Mesendoderm (in vitro differentiated cells): ENCODE measurements around the gene MTMR1.

Experiments used
- DNase-seq: peaks from one replicate; pipeline ENCODE4 v3.0.0; 2013
- H2AK5ac ChIP-seq: 2 replicates; pipeline ENCODE4 v1.6.1; 2013; ENCODE audit warnings: low read length, inconsistent platforms
- H2BK120ac ChIP-seq: 2 replicates; pipeline ENCODE4 v1.6.1; 2013; ENCODE audit warnings: low read depth, mild to moderate bottlenecking, low read length, moderate library complexity, mixed read lengths
- H2BK15ac ChIP-seq: replicated peaks from 2 replicates; pipeline ENCODE4 v1.6.1; 2013; ENCODE audit warnings: low read depth, mild to moderate bottlenecking, moderate library complexity
- H2BK5ac ChIP-seq: 2 replicates; pipeline ENCODE4 v1.6.1; 2013; ENCODE audit warnings: low read length, inconsistent platforms
- H3K18ac ChIP-seq: 2 replicates; pipeline ENCODE4 v1.6.1; 2013; ENCODE audit warnings: mild to moderate bottlenecking, low read length, mixed read lengths
- H3K23ac ChIP-seq: one replicate; pipeline ENCODE4 v1.6.1; 2013; ENCODE audit warnings: low read length
- H3K27ac ChIP-seq: 2 replicates; pipeline ENCODE4 v1.5.1; 2013; ENCODE audit warnings: low read depth, mild to moderate bottlenecking, inconsistent platforms, low read length, moderate library complexity
- H3K27me3 ChIP-seq: 2 replicates; pipeline ENCODE4 v1.6.1; 2013; ENCODE audit warnings: low read length, control low read depth, mild to moderate bottlenecking, inconsistent platforms; ENCODE audit not compliant: insufficient read depth, poor library complexity
- H3K36me3 ChIP-seq: 2 replicates; pipeline ENCODE4 v1.6.1; 2013; ENCODE audit warnings: low read length, inconsistent platforms; ENCODE audit not compliant: control insufficient read depth, insufficient read depth
- H3K4ac ChIP-seq: one replicate; pipeline ENCODE4 v1.6.1; 2013; ENCODE audit warnings: low read depth, mild to moderate bottlenecking, low read length, moderate library complexity
- H3K4me1 ChIP-seq: 2 replicates; pipeline ENCODE4 v1.6.1; 2013; ENCODE audit warnings: low read depth, low read length, inconsistent platforms; ENCODE audit not compliant: control insufficient read depth
- H3K4me2 ChIP-seq: 2 replicates; pipeline ENCODE4 v1.6.1; 2013; ENCODE audit warnings: low read length
- H3K4me3 ChIP-seq: 2 replicates; pipeline ENCODE4 v1.5.1; 2013; ENCODE audit warnings: mild to moderate bottlenecking, low read length
- H3K56ac ChIP-seq: one replicate; pipeline ENCODE4 v1.6.1; 2013; ENCODE audit warnings: low read length
- H3K79me1 ChIP-seq: 2 replicates; pipeline ENCODE4 v1.6.1; 2013; ENCODE audit warnings: low read length, inconsistent platforms
- H3K79me2 ChIP-seq: 2 replicates; pipeline ENCODE4 v1.6.1; 2013; ENCODE audit warnings: mild to moderate bottlenecking, low read length; ENCODE audit not compliant: control insufficient read depth, insufficient read depth
- H3K9ac ChIP-seq: 2 replicates; pipeline ENCODE4 v1.6.1; 2013; ENCODE audit warnings: low read length, inconsistent platforms
- H4K5ac ChIP-seq: one replicate; pipeline ENCODE4 v1.6.1; 2013; ENCODE audit warnings: low read length
- H4K8ac ChIP-seq: one replicate; pipeline ENCODE4 v1.6.1; 2013; ENCODE audit warnings: low read depth, mild to moderate bottlenecking, control low read depth, low read length, moderate library complexity
- WGBS: extraction: QIAGEN DNeasy Blood & Tissue Kit; methylation state at CpG from one replicate; pipeline ENCODE4 v1.1.7; 2013; ENCODE audit warnings: low lambda C conversion rate, missing lambda C conversion rate; ENCODE audit not compliant: insufficient coverage; ENCODE audit errors: extremely low coverage; 5-methylcytosine and 5-hydroxymethylcytosine counted together

Gene MTMR1

DNA sequence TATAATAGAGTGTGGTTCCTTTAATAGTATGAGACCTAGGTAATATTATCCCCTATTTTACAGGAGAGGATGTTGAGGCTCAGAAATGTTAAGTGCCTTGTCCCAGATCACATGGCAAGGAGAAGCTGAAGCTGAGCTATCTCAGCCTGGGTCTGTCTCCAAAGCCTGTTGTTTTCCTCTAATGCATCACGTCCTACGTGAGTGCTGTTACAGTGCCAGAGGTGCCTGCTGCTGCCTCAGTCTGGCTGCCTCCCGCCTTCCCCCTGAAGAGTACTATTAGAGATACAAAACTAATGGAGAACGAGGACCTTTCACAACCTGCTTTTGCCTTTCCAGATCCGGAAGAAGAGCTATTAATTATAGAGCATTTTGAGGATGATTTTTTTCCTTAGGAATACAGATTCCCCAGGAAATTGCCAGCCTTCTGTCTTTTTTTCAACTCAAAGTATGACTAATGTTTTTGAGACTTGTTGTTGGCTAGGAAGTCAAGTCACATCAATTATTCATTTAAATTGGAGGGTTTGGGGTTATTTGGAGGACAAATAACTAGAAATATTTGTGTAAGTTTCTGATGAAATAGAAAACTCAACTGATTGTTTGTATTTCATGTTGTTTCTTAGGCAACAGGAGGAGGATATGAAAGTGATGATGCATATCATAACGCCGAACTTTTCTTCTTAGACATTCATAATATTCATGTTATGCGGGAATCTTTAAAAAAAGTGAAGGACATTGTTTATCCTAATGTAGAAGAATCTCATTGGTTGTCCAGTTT, 43.9 kb upstream of the MTMR1 start:
- H2BK120ac ChIP-seq: no peak overlapping the region
- no peak overlapping the region for H3K27ac ChIP-seq
- no peak overlapping the region for H3K4ac ChIP-seq
- H2BK15ac ChIP-seq: no peak overlapping the region
- no peaks in the 10 kb centered on the region for H3K4me1 ChIP-seq
- H3K23ac ChIP-seq: no peak overlapping the region
- no peaks in the 10 kb centered on the region for H3K36me3 ChIP-seq
- DNase-seq: no peak
- H3K4me3 ChIP-seq: no peak overlapping the region
- no peak overlapping the region for H3K4me2 ChIP-seq
- no peaks in the 10 kb centered on the region for H3K27me3 ChIP-seq
- no peak overlapping the region for H2AK5ac ChIP-seq
- no peaks in the 10 kb centered on the region for H3K79me2 ChIP-seq
- H3K79me1 ChIP-seq: no peaks in the 10 kb centered on the region
- H4K8ac ChIP-seq: no peak overlapping the region
- H4K5ac ChIP-seq: no peak overlapping the region
- H2BK5ac ChIP-seq: no peak overlapping the region
- no peak overlapping the region for H3K18ac ChIP-seq
- no CpG with 5 or more reads among the region's 8 CpGs for WGBS
- H3K9ac ChIP-seq: no peak overlapping the region
- no peak overlapping the region for H3K56ac ChIP-seq

DNA sequence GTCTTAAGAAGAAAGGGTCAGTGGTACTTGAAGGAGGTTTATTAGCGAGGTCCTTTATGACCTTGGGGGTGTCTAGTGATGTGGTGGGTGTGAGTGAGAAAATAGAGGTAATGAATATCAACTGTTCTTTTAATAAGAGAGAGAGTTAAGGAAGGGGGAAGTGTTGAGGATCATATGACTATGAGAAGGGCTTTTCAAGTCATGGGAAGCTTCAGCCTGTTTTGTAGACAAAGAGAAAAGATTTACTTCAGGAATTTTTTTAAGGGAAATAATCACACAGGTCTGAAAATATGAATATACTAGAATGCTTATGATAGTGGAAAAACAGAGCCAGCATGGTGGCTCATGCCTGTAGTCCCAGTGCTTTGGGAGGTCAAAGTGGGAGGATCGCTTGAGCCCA, 41.3 kb upstream of the MTMR1 start:
- H3K4ac ChIP-seq: no peak overlapping the region
- no peak overlapping the region for H2BK5ac ChIP-seq
- no peak overlapping the region for H3K4me2 ChIP-seq
- H2BK120ac ChIP-seq: no peak overlapping the region
- no peak overlapping the region for H3K4me3 ChIP-seq
- no peaks in the 10 kb centered on the region for H3K27me3 ChIP-seq
- H3K18ac ChIP-seq: no peak overlapping the region
- WGBS: no CpG with 5 or more reads among the region's 2 CpGs
- no peak overlapping the region for H3K27ac ChIP-seq
- H3K56ac ChIP-seq: no peak overlapping the region
- H3K36me3 ChIP-seq: no peaks in the 10 kb centered on the region
- H3K23ac ChIP-seq: no peak overlapping the region
- no peak for DNase-seq
- no peak overlapping the region for H4K5ac ChIP-seq
- no peaks in the 10 kb centered on the region for H3K79me2 ChIP-seq
- no peaks in the 10 kb centered on the region for H3K4me1 ChIP-seq
- no peak overlapping the region for H2AK5ac ChIP-seq
- H3K9ac ChIP-seq: no peak overlapping the region
- no peak overlapping the region for H2BK15ac ChIP-seq
- no peak overlapping the region for H4K8ac ChIP-seq
- no peaks in the 10 kb centered on the region for H3K79me1 ChIP-seq

DNA sequence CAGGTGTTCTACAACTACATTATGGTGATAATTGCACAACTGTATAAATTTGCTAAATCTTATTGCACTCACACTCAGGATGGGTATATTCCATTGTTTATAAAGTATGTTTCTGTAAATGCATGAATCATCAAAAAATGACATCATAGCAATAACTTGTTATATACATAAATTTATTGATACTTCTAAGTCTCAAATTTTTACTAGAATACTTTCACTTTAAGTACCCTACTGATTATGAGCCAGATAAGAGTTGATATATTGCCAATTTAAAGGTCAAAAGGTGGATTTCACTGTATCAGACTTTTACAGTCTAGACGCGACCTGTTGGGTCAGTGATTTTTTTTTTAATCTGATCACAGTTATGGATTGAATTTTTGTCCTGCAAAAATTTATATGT, 37.4 kb upstream of the MTMR1 start:
- Histone ChIP-seq H2BK120ac (no peak overlapping the region), H3K23ac (no peak overlapping the region), H3K36me3 (no peaks in the 10 kb centered on the region), H3K4me2 (no peak overlapping the region), H3K79me2 (no peaks in the 10 kb centered on the region), H3K4me1 (no peaks in the 10 kb centered on the region), H3K4ac (no peak overlapping the region), H2BK5ac (no peak overlapping the region), H2AK5ac (no peak overlapping the region), H3K18ac (no peak overlapping the region), H3K27ac (no peak overlapping the region), H3K56ac (no peak overlapping the region), H3K4me3 (no peak overlapping the region), H4K5ac (no peak overlapping the region), H3K79me1 (no peaks in the 10 kb centered on the region), H3K27me3 (no peaks in the 10 kb centered on the region), H2BK15ac (no peak overlapping the region), H3K9ac (no peak overlapping the region), H4K8ac (no peak overlapping the region)
- no peak for DNase-seq
- WGBS: no CpG with 5 or more reads among the region's 2 CpGs

DNA sequence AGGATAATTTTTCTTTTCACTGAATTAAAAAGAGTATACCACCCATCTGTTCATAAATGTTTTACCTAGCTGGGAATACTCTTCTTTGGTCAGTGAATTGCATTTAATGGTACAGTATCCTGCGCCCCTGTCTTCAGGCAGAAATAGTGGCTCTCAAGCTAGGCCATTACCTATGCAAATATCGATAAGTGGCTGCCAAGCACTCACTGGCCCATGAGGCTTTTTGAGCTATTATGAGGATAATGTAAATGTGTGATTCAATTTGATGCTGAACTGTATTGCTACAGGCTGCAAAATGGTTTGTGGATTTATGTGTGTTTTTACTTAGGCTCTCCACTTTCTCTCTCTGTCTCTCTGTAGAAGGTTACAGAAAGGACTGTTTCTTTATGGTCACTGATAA, 30.1 kb upstream of the MTMR1 start:
- no CpG with 5 or more reads among the region's 2 CpGs for WGBS
- Histone ChIP-seq H3K23ac (no peak overlapping the region), H3K79me2 (no peaks in the 10 kb centered on the region), H3K4me2 (no peak overlapping the region), H3K56ac (no peak overlapping the region), H3K4me3 (no peak overlapping the region), H2BK120ac (no peak overlapping the region), H3K4ac (no peak overlapping the region), H4K5ac (no peak overlapping the region), H3K4me1 (no peaks in the 10 kb centered on the region), H3K27ac (no peak overlapping the region), H3K36me3 (no peaks in the 10 kb centered on the region), H3K79me1 (no peaks in the 10 kb centered on the region), H4K8ac (no peak overlapping the region), H2BK15ac (no peak overlapping the region), H3K27me3 (no peaks in the 10 kb centered on the region), H3K9ac (no peak overlapping the region), H2BK5ac (no peak overlapping the region), H2AK5ac (no peak overlapping the region), H3K18ac (no peak overlapping the region)
- DNase-seq: no peak

DNA sequence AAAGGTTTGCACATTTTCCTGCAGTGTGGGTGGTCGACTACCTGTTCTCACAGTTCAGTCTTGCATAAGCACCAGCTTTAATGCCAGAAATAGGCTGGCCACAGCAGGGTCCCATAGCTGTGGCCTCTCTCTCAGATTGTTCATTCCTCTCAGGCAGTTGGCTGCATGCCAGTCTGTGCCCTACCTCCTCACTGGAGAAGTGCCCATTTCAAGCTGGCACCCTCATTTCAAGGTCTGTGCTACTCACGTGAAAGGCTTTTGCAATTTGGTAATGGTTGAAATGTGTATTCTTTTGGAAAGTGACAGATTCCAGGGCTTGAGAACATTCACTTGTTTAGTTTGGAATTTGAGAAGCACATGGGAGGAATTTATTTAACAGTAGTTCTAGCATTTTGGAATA, 28.9 kb upstream of the MTMR1 start:
- Histone ChIP-seq H3K4ac (no peak overlapping the region), H4K5ac (no peak overlapping the region), H3K4me2 (no peak overlapping the region), H2BK120ac (no peak overlapping the region), H3K79me1 (no peaks in the 10 kb centered on the region), H2BK5ac (no peak overlapping the region), H2AK5ac (no peak overlapping the region), H3K79me2 (no peaks in the 10 kb centered on the region), H3K4me1 (no peaks in the 10 kb centered on the region), H3K27ac (no peak overlapping the region), H3K27me3 (no peaks in the 10 kb centered on the region), H3K36me3 (no peaks in the 10 kb centered on the region), H3K23ac (no peak overlapping the region), H3K4me3 (no peak overlapping the region), H4K8ac (no peak overlapping the region), H2BK15ac (no peak overlapping the region), H3K18ac (no peak overlapping the region), H3K56ac (no peak overlapping the region), H3K9ac (no peak overlapping the region)
- WGBS: no CpG with 5 or more reads among the region's 2 CpGs
- DNase-seq: no peak

DNA sequence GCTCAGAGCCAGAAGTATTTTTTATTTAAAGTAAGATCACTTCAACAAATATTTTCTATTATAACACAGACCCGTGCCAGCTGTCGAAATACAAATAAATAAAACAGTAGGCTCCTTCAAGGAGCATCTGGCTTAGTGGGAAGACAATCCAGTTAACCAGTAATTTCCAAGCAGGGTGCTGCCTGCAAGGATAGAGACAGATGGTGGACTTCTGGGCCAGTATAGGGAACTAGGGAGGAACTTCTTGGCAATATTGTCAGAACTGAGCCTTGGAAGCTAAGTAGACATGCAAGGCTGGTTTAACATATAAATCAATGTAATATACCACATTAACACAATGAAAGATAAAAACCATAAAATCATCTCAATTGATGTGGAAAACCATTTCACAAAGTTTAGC, 17.0 kb upstream of the MTMR1 start:
- Histone ChIP-seq H2BK5ac (no peak overlapping the region), H3K4me2 (no peak overlapping the region), H3K27ac (no peak overlapping the region), H3K27me3 (no peaks in the 10 kb centered on the region), H2BK120ac (no peak overlapping the region), H3K4ac (no peak overlapping the region), H3K23ac (no peak overlapping the region), H4K8ac (no peak overlapping the region), H3K4me1 (no peaks in the 10 kb centered on the region), H3K79me1 (no peaks in the 10 kb centered on the region), H3K9ac (no peak overlapping the region), H3K18ac (no peak overlapping the region), H3K36me3 (no peaks in the 10 kb centered on the region), H4K5ac (no peak overlapping the region), H3K4me3 (no peak overlapping the region), H2AK5ac (no peak overlapping the region), H3K56ac (no peak overlapping the region), H3K79me2 (no peaks in the 10 kb centered on the region), H2BK15ac (no peak overlapping the region)
- no CpG with 5 or more reads among the region's 2 CpGs for WGBS
- DNase-seq: no peak
